HG03064 (cell line): ENCODE results near the gene PRICKLE3.
"Not testable (repeated sequence)": the region's sequence is repeated elsewhere in the genome, so short reads cannot be mapped to it uniquely, and the experiment has no call there.

Experiments used
- ATAC-seq: cut with Tn5 transposase; IDR thresholded peaks from one replicate; pipeline ENCODE4 v1.9.1; 2021; ENCODE audit warnings: low read depth; ENCODE audit not compliant: unreplicated experiment

PRICKLE3 gene

GRCh38 chrX:49129427-49129826, 56.7 kb downstream of the PRICKLE3 start:
- ATAC-seq, result no peak

GRCh38 chrX:49127742-49128258, 58.4 kb downstream of the PRICKLE3 start:
- ATAC-seq, result not testable (repeated sequence)
